ENCODE measurements around the gene MIOX. TPM values are rescaled to one million over a fixed set of nuclear protein-coding genes. Genes with fewer than 3 reads are reported as not detected.

Gene MIOX
- total RNA-seq, 1 experiment from 2014 or later: 1.5 TPM

DNA sequence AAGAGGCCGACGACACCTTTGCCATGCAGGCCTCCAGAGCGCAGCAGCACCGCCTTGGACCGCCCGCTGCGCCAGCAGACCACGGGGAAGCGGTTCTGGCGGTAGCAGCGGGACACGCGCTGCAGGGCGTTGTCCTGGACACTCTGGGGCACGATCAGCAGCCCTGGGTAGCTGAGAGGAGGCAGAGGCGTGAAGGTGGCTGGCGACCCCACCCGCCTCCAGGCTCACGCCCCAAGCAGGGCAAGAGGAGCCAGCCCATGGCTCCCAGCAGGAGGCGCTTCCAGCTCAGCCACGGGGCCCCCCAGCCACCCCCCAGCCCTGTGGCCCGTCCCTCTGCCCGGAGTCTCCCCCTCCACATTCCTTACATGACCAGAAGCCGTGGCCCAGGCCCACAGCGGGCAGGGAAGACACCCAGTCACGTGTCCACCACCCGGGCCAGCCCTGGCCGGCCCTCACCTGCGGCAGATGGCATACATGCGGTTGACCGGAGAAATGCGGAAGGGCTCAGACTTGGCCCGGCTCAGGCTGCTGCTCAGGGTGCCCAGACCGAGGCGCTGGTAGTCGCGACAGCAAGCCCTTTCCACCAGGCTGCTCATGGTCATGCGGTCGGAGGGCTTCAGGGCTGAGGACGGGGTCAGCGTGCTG, 27.0 kb upstream of the MIOX start:
- Histone ChIP-seq H4K20me1 (ENCODE audit: insufficient read depth) (peaks cover 31% of the 10 kb centered on the region), H3K27ac (no peak overlapping the region), H3F3A (ENCODE audit: insufficient read depth, low read depth) (peaks cover 10% of the 10 kb centered on the region; the same call in 1 of the 2 replicates), H3K4me3 (no peak overlapping the region), H3K36me3 (ENCODE audit: low read depth) (peaks cover 48% of the 10 kb centered on the region), H2AFZ (no peak overlapping the region), H3K4me2 (no peak overlapping the region), H3K9me2 (ENCODE audit: insufficient read depth) (no peaks in the 10 kb centered on the region), H3K27me3 (ENCODE audit: insufficient read depth, low read depth) (no peaks in the 10 kb centered on the region), H3K9me3 (ENCODE audit: insufficient read depth, low read depth) (no peaks in the 10 kb centered on the region), H3K79me2 (ENCODE audit: low read depth) (no peaks in the 10 kb centered on the region), H3K4me1 (replicated peaks; ENCODE audit: insufficient read depth) (no peaks in the 10 kb centered on the region)
- no peak for DNase-seq
- ChIA-PET CTCF (no interaction called here), POLR2A (ENCODE audit: unreplicated experiment) (no interaction called here)
- intact Hi-C loops (cut with micrococcal nuclease; ENCODE audit: unreplicated experiment): loop anchor here (5.0 kb wide), 1 partner anchor 38 kb away; no protein-coding TSS in a partner anchor
- BruUV-seq (replicated peaks): no TSS peak
- no peak for TF ChIP-seq EZH2 (IDR thresholded peaks at IDR 0.05; ENCODE audit: low read depth)
- TF ChIP-seq, protein P1, sequence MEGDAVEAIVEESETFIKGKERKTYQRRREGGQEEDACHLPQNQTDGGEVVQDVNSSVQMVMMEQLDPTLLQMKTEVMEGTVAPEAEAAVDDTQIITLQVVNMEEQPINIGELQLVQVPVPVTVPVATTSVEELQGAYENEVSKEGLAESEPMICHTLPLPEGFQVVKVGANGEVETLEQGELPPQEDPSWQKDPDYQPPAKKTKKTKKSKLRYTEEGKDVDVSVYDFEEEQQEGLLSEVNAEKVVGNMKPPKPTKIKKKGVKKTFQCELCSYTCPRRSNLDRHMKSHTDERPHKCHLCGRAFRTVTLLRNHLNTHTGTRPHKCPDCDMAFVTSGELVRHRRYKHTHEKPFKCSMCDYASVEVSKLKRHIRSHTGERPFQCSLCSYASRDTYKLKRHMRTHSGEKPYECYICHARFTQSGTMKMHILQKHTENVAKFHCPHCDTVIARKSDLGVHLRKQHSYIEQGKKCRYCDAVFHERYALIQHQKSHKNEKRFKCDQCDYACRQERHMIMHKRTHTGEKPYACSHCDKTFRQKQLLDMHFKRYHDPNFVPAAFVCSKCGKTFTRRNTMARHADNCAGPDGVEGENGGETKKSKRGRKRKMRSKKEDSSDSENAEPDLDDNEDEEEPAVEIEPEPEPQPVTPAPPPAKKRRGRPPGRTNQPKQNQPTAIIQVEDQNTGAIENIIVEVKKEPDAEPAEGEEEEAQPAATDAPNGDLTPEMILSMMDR (conservative IDR thresholded peaks at IDR 0.05): no peak

DNA sequence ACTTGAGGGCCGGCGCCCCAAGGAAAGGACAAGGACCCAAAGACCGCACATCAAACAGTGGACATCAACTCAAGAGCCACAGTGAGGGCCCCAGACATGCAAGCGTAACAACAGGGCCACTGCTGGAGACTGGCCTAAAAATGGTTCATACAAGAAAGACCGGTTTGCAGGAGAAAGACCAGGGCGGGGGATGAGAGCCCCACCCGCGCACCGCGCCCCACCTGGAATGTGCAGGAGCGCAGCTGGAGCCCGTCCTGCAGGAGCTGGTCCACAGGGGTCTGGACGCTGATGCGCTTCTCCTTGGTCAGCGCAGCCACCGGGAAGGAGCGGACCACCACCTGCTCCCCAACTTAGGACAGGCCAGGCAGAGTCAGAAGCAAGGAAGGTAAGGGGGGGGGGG, 25.7 kb upstream of the MIOX start:
- Histone ChIP-seq H3K36me3 (ENCODE audit: low read depth) (peaks cover 43% of the 10 kb centered on the region), H2AFZ (no peak overlapping the region), H3K79me2 (ENCODE audit: low read depth) (no peaks in the 10 kb centered on the region), H4K20me1 (ENCODE audit: insufficient read depth) (peaks cover 40% of the 10 kb centered on the region), H3K27ac (no peak overlapping the region), H3F3A (ENCODE audit: insufficient read depth, low read depth) (peaks cover 10% of the 10 kb centered on the region; the same call in 1 of the 2 replicates), H3K4me2 (no peak overlapping the region), H3K9me3 (ENCODE audit: insufficient read depth, low read depth) (no peaks in the 10 kb centered on the region), H3K27me3 (ENCODE audit: insufficient read depth, low read depth) (no peaks in the 10 kb centered on the region), H3K9me2 (ENCODE audit: insufficient read depth) (no peaks in the 10 kb centered on the region), H3K4me1 (replicated peaks; ENCODE audit: insufficient read depth) (no peaks in the 10 kb centered on the region), H3K4me3 (no peak overlapping the region)
- intact Hi-C loops (cut with micrococcal nuclease; ENCODE audit: unreplicated experiment): loop anchor here (5.0 kb wide), 1 partner anchor 36 kb away; no protein-coding TSS in a partner anchor
- TF ChIP-seq, protein P1 (conservative IDR thresholded peaks at IDR 0.05): no peak
- no peak for TF ChIP-seq EZH2 (IDR thresholded peaks at IDR 0.05; ENCODE audit: low read depth)
- no TSS peak for BruUV-seq (replicated peaks)
- CTCF ChIA-PET: no interaction called here
- POLR2A ChIA-PET (ENCODE audit: unreplicated experiment): no interaction called here
- peak in 1 of 2 experiments; percentile 84 for DNase-seq

DNA sequence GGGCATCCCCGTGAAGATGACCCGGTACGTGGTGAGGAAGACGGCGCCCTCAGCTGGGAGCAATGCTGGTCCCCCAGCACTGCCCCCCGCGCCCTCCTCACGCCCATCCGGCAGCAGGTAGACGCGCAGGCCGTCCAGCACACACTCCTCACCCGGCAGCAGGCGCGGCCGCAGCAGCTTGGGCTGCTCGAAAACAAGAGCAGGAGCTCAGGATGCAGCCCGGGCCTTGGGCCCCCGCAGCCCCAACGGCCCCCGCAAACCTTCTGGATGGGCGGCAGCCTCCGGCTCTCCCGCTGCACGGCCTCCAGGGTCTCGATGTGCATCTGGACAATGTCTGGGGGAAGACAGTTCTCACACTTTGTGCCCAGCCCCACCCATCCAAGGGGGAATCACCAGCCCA, 25.1 kb upstream of the MIOX start:
- H2AFZ ChIP-seq: no peak overlapping the region
- H3K4me2 ChIP-seq: no peak overlapping the region
- BruUV-seq (replicated peaks): no TSS peak
- intact Hi-C loops (cut with micrococcal nuclease; ENCODE audit: unreplicated experiment): loop anchor here (5.0 kb wide), 1 partner anchor 36 kb away; no protein-coding TSS in a partner anchor
- peaks cover 43% of the 10 kb centered on the region for H3K36me3 ChIP-seq (ENCODE audit: low read depth)
- H3K9me3 ChIP-seq (ENCODE audit: insufficient read depth, low read depth): no peaks in the 10 kb centered on the region
- no peak overlapping the region for H3K4me3 ChIP-seq
- peaks cover 10% of the 10 kb centered on the region; the same call in 1 of the 2 replicates for H3F3A ChIP-seq (ENCODE audit: insufficient read depth, low read depth)
- no peaks in the 10 kb centered on the region for H3K9me2 ChIP-seq (ENCODE audit: insufficient read depth)
- no peaks in the 10 kb centered on the region for H3K27me3 ChIP-seq (ENCODE audit: insufficient read depth, low read depth)
- H3K79me2 ChIP-seq (ENCODE audit: low read depth): no peaks in the 10 kb centered on the region
- DNase-seq: no peak
- H3K27ac ChIP-seq: no peak overlapping the region
- ChIA-PET POLR2A (ENCODE audit: unreplicated experiment) (no interaction called here), CTCF (no interaction called here)
- H3K4me1 ChIP-seq (replicated peaks; ENCODE audit: insufficient read depth): no peaks in the 10 kb centered on the region
- no peak for TF ChIP-seq EZH2 (IDR thresholded peaks at IDR 0.05; ENCODE audit: low read depth)
- H4K20me1 ChIP-seq (ENCODE audit: insufficient read depth): peaks cover 46% of the 10 kb centered on the region

Measured in PC-9 (cell line).